Stimulated activated CD4-positive, alpha-beta T cell treated with anti-CD3 and anti-CD28 coated beads, Interleukin-1b, Interleukin-23, amount 100 ng/mL, for 1 hour (primary cell): ENCODE measurements around the gene SMARCD2.
"Not testable (repeated sequence)": the region's sequence is repeated elsewhere in the genome, so short reads cannot be mapped to it uniquely, and the experiment has no call there.

Experiments
- DNase-seq, 2 donors: peaks; one replicate each; pipeline ENCODE4 v3.0.0-alpha.2; 2020; ENCODE audit warnings: low read depth in 2 of 2

SMARCD2 gene

DNA sequence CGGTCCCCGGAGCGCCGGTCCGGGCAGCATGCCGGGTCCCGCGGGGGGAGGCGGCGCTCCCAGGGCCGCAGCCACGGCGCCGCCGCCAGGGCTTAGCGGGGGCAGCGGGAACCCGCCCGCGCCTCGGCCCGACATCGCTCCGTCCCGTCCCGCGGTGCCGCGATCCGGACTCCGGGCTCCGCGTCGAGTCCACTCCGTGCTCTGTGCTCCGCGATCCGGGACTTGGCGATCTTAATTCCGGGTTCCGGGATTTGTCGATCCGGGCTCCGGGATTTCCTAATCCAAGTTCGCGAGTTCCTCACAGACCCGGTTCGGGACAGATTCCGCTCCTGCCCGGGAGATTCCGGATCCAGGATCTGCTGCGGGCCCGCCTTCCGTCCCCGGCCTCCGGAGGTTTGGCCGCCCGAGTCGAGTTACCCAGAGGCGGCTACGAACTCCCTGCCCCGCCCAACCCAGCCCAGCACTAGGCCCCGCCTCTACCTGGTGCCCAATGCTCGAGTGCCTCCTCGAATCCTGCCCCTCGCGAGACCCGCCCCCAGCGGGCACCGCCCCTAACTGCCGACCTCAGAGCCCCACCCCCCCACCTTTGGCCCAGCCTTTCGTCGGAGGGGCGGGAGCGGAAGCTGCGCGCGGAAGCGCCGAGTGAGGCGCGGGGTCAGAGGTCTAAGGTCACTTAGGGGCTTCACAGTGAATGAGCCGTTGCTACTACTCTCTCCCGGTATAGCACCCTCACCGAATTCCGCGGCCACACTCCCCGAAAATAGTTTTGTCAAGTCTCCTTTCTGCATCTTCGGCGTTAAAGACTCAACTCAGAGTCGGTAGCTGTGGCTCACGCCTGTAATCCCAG, at the start of gene SMARCD2:
SMARCD2 (minus strand) TSS at position 146 of the 847 bp plus-strand sequence; CDS start at position 135, 11 bp downstream.
- peak; percentile 97 to 99 for DNase-seq

GRCh38 chr17:63889026-63889848, 46.8 kb upstream of the SMARCD2 start:
- not testable (repeated sequence) for DNase-seq

DNA sequence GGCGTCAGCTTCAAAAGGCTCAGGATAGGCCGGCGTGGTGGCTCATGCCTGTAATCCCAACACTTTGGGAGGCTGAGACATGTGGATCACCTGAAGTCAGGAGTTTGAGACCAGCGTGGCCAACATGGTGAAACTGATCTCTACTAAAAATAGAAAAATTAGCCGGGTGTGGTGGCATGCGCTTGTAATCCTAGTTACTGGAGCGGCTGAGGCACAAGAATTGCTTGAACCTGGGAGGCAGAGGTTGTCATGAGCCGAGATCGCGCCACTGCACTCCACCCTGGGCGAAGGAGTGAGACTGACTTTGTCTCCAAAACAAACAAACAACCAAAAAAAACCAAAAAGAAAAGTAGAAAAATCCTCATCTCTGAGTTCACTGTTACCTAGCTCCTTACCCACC, 42.6 kb upstream of the SMARCD2 start:
- DNase-seq, result not testable (repeated sequence)

DNA sequence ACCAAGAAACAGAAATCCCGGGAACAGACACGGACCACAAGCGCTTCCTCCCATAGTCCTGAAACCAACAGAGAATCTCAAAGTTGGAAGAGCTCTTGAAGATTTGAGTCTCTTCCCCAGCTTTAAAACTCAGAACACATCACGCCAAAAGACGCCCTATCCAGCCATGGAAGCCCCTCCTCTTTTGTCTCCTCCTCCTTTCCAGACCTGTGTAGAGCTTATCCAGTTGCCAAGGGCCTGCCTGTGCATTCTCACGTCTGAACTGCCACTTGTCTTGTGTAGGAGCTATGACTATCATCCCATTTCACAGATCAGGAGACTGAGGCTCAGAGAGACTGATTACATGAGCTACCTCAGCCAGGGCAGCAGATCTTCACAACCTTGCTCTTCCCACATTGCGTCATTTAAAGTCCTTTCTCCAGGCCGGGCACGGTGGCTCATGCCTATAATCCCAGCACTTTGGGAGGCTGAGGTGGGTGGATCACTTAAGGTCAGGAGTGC, 40.2 kb upstream of the SMARCD2 start:
- not testable (repeated sequence) for DNase-seq

DNA sequence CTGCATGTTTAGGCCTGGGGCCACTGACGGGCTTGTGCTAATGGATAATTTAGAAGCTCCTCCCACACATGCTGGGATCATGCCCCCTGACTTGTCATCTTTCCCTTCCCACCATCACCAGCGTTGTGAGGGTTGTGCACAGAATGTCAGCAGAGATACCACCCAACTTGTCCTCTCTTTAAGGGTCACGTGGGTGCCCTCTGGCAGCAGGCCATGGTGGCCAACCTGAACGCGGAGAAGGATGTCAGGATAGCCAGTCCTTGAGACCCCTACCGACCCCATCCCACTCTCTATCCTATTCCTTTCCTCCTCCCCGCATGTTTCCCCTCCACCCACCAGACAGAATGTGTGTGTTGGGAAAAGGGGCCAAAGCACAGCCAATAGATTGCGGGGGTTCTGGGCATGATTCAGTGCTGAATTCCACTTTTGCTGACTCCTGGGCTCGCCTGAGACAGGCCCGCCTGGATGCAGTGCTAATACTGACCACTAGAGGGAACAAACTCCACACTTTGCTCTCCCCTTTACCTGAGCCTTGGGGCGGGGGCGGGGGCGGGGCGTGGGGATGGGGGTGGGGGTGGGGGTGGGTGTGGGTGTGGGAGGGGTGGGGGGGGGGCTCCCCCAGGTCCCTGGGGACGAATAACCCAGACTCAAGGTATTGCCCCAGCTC, 39.6 kb upstream of the SMARCD2 start, which contains the start of gene GH2:
GH2 (minus strand) TSS at position 10 of the 667 bp plus-strand sequence. CDS start 143 bp downstream, outside the sequence.
- DNase-seq, result peak; percentile 32 to 45

- DNase-seq, result not testable (repeated sequence)
Observed at GRCh38 chr17:63881337-63881736, 38.9 kb upstream of the SMARCD2 start.

GRCh38 chr17:63880706-63881105, 38.2 kb upstream of the SMARCD2 start:
- DNase-seq, result no peak

DNA sequence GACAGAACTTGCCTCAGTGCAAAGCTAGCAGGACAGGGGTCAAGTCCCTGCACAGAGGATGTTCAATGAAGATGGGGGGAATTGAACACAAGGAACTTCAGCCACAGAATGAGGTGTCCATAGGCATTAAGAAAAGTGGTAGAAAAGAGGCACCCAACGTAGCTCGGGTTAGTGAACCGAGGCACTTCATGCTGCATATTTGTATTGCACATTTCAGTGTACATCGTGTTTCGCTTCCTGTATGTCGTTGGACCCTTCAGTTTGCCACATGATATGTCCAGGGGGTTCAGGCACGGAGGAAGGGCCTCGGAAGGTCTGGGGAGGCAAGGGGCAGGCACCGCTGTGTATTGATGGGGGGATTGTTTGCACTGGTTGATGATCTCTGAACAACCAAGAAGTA, 35.9 kb upstream of the SMARCD2 start:
- DNase-seq, result not testable (repeated sequence)

- DNase-seq, result not testable (repeated sequence)
Observed at GRCh38 chr17:63874693-63875092, 32.2 kb upstream of the SMARCD2 start.

GRCh38 chr17:63874061-63874626, 31.7 kb upstream of the SMARCD2 start:
- not testable (repeated sequence) for DNase-seq

DNA sequence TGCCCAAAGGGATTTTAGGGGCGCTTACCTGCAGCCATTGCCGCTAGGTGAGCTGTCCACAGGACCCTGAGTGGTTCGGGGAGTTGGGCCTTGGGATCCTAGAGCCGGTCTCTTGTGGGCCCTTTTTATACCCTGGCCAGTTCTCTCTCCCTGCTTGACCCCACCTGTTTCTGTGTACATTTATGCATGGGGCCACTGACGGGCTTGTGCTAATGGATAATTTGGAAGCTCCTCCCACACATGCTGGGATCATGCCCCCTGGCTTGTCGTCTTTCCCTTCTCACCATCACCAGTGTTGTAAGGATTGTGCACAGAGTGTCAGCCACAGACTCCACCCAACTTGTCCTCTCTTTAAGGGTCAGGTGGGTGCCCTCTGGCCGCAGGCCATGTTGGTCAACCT, 31.1 kb upstream of the SMARCD2 start, which contains the start of gene CSH2:
CSH2 (minus strand) TSS at position 101 of the 400 bp plus-strand sequence; CDS start at position 38, 63 bp downstream.
- DNase-seq, result not testable (repeated sequence)

DNA sequence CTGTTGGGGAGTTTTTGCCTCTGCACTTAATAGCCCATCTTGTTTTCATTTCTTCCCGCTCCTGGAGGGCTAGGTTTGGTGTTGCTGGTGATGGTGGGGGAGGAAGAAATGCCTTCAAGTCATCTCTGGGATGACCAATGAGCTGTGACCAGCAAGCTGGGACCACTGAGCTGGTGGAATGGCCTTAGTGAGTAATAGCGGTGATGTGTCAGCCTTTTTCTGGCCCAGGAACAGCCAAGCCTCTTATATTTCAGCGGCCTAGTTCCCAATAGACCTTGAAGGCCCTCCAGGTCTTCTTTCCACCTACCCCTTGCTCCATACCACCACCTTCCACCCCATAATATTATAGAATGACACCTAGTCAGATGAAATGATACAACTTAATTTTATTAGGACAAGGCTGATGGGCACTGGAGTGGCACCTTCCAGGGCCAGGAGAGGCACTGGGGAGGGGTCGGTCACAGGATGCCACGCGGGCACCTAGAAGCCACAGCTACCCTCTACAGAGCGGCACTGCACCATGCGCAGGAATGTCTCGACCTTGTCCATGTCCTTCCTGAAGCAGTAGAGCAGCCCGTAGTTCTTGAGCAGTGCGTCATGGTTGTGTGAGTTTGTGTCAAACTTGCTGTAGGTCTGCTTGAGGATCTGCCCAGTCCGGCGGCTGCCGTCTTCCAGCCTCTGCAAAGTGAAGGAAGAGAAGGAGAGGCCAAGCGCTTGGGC, 29.3 kb upstream of the SMARCD2 start:
- DNase-seq, result not testable (repeated sequence)

GRCh38 chr17:63870292-63870665, 27.8 kb upstream of the SMARCD2 start:
- DNase-seq, result not testable (repeated sequence)

- not testable (repeated sequence) for DNase-seq
Observed at GRCh38 chr17:63869491-63870291, 27.2 kb upstream of the SMARCD2 start.

DNA sequence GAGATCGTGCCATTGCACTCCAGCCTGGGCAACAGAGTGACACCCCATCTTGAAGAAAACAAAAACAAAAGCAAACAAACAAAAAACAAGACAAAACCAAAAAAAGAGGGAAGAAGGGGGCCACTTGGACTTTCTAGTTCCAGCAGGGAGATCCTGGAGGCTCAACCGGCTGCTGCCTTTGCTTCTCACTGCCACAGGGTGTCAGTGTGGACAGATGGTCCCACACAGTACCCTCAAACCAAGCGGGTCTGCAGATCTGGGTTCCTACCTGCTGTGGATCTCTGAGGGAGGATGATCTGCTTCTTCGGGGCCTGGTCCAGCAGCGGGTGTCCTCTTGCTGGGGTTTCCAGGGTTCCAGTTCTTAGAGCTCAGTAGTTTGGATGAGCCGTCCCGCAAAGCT, 24.1 kb upstream of the SMARCD2 start:
- DNase-seq, result not testable (repeated sequence)

GRCh38 chr17:63859257-63859656, 16.8 kb upstream of the SMARCD2 start:
- no peak for DNase-seq

GRCh38 chr17:63856425-63856824, 13.9 kb upstream of the SMARCD2 start:
- not testable (repeated sequence) for DNase-seq

DNA sequence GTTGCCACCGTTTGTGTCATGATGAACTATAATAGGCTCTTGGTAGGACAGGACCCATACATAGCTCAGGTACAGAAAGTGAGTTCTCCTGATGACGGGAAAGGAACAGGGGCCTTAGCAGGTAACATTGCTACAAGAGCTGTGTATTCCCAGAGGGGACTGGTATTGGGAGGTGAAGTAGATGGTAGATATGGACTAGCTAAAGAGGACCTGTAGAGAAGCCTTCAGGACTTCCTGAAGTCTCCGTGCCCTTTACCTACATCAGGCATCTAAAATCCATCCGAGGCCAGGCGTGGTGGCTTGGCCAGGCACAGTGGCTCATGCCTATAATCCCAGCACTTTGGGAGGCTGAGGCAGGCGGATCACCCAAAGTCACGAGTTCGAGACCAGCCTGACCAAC, 12.7 kb upstream of the SMARCD2 start:
- DNase-seq, result no peak

DNA sequence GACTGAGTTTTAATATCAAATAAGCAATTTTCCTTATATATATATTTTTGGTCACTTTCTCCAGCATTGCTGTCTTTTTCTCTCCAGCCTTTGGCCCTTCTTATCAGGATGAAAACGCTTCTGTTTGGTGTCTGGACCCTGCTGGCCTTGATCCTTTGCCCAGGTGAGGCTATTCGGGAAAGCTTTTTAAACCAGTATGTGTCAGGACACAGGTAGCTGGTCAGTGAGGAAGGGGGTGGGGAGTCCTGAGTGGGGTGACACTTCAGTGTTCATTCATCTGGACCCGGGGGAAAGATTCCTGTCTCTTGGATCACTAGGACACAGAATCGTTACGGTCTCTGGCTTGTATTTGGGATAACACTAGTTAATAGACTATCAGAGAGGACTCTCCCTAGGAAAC, 12.2 kb upstream of the SMARCD2 start:
- DNase-seq, result no peak

GRCh38 chr17:63853260-63853659, 10.8 kb upstream of the SMARCD2 start:
- DNase-seq, result no peak
